B cell (primary cell): ENCODE results near the gene CCDC110.

ENCODE experiments used
- EZH2 ChIP-seq: IDR thresholded peaks from 2 replicates; pipeline ENCODE4 v1.6.1; 2012; ENCODE audit warnings: borderline replicate concordance, low read depth, mild to moderate bottlenecking, moderate library complexity, low read length; ENCODE audit not compliant: insufficient read depth, poor library complexity, severe bottlenecking
- TF ChIP-seq, protein P1 (sequence below): fragments of 200-600 bp; IDR thresholded peaks from one replicate; pipeline ENCODE4 v1.8.0; 2022; ENCODE audit warnings: antibody characterized with exemption, mild to moderate bottlenecking

- TF ChIP-seq, protein P1, sequence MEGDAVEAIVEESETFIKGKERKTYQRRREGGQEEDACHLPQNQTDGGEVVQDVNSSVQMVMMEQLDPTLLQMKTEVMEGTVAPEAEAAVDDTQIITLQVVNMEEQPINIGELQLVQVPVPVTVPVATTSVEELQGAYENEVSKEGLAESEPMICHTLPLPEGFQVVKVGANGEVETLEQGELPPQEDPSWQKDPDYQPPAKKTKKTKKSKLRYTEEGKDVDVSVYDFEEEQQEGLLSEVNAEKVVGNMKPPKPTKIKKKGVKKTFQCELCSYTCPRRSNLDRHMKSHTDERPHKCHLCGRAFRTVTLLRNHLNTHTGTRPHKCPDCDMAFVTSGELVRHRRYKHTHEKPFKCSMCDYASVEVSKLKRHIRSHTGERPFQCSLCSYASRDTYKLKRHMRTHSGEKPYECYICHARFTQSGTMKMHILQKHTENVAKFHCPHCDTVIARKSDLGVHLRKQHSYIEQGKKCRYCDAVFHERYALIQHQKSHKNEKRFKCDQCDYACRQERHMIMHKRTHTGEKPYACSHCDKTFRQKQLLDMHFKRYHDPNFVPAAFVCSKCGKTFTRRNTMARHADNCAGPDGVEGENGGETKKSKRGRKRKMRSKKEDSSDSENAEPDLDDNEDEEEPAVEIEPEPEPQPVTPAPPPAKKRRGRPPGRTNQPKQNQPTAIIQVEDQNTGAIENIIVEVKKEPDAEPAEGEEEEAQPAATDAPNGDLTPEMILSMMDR = no peak
- TF ChIP-seq EZH2 = no peak
These were observed 3.5 kb downstream of the CCDC110 start for GRCh38 chr4:185467991-185468390.
